K562 (cell line): Measurements from ENCODE around the gene SERPINH1. TPM values are rescaled to one million over a fixed set of nuclear protein-coding genes. Genes with fewer than 3 reads are reported as not detected.

ENCODE experiments used
- CHD7 ChIP-seq: fragments of 200-600 bp; sonication (generic); IDR thresholded peaks from one replicate; pipeline ENCODE4 v1.6.1; 2012; ENCODE audit warnings: mild to moderate bottlenecking, low read depth, low read length, inconsistent platforms
- DIDO1 ChIP-seq: fragments of 450-650 bp; IDR thresholded peaks from 2 replicates; pipeline ENCODE4 v1.6.1; 2016; ENCODE audit warnings: low read depth, missing biosample characterization, missing genetic modification characterization
- GATA2 ChIP-seq: sonication (generic); formaldehyde crosslinking; IDR thresholded peaks from 2 replicates; pipeline ENCODE4 v1.4.0; 2020; ENCODE audit warnings: mild to moderate bottlenecking, missing genetic modification reagents
- MAZ ChIP-seq, 2 experiments: fragments of 450-650 bp in 1 of 2; sonication (generic) in 1 of 2; formaldehyde crosslinking; IDR thresholded peaks in 1 of 2; conservative IDR thresholded peaks in 1 of 2; 2 replicates each; pipeline versions ENCODE4 v1.4.0 to v1.5.0; 2020; ENCODE audit warnings: mild to moderate bottlenecking in 1 of 2, missing genetic modification reagents in 1 of 2
- TCF3 ChIP-seq: sonication (generic); formaldehyde crosslinking; IDR thresholded peaks from 2 replicates; pipeline ENCODE4 v1.4.0; 2020; ENCODE audit warnings: mild to moderate bottlenecking, missing genetic modification reagents
- YBX1 ChIP-seq: fragments of 450-650 bp; IDR thresholded peaks from 2 replicates; pipeline ENCODE4 v1.7.1; 2016; ENCODE audit warnings: mild to moderate bottlenecking
- polyA plus RNA-seq, 8 experiments: library from polyadenylated mRNA; depleted of rRNA in 4 of 8; stranded (reverse) in 5 of 8; unstranded in 3 of 8; fragments of >200 nt; fragmentation: Nextera tagmentation in 2 of 8; fragmentation: Illumina TruSeq in 1 of 8; extraction: Ambion mirVana in 2 of 8; extraction: Trizol in 1 of 8; gene quantifications; 2 replicates each; pipeline versions ENCODE4 v1.2.1 to v1.2.3, GENCODE V29; 2011 to 2014; ENCODE audit warnings: inconsistent platforms in 1 of 8, missing spikeins in 1 of 8
- total RNA-seq, 7 experiments: library from RNA; depleted of rRNA in 6 of 7; stranded (reverse); fragments of >200 nt in 6 of 7; fragmentation: Illumina TruSeq in 2 of 7; extraction: Trizol in 2 of 7; gene quantifications; 2 replicates each; pipeline versions ENCODE4 v1.2.1 to v1.2.3, GENCODE V29; 2011 to 2021; ENCODE audit warnings: low replicate concordance in 1 of 7
- TF ChIP-seq, protein P1 (sequence below), 2 experiments: fragments of 450-650 bp in 1 of 2; sonication (generic) in 1 of 2; formaldehyde crosslinking in 1 of 2; IDR thresholded peaks; 2 replicates each; pipeline versions ENCODE4 v1.7.1 to v1.9.0; 2016 to 2022; ENCODE audit warnings: inconsistent platforms in 1 of 2, mild to moderate bottlenecking in 1 of 2, missing genetic modification reagents in 1 of 2

Gene SERPINH1
- total and polyA plus RNA-seq, 9 of the 15 experiments (the other 6 are each of a cell fraction or from before 2014, with no cell fraction given): 2.8 to 106 (median 67.9) TPM

DNA sequence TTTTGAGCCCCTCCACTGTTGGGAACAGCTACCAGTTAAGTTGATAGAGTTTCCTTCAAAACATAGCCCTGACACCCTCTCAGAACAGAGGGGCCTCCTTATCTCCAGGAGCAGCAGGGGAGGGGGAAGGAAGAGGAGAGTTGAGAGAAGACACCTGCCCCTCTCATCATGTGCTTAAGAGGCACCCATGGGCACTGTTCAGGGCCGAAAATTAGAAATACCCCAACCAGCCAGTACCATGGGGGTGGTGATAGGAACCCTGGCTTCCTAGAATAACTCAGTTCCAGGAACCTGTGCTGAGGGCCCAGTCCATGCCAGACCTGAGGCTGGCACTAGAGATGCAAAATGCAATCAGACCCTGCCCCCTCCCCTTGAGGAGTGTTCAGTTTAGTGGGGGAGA, 27.0 kb upstream of the SERPINH1 start (continued):
- no peak for TF ChIP-seq CHD7
- peak; percentile 37; the same call in 1 of the 2 replicates for TF ChIP-seq GATA2 (CRISPR knock-in tag)
- TF ChIP-seq TCF3 (CRISPR knock-in tag): peak; percentile 36; the same call in 1 of the 2 replicates
- TF ChIP-seq, protein P1, sequence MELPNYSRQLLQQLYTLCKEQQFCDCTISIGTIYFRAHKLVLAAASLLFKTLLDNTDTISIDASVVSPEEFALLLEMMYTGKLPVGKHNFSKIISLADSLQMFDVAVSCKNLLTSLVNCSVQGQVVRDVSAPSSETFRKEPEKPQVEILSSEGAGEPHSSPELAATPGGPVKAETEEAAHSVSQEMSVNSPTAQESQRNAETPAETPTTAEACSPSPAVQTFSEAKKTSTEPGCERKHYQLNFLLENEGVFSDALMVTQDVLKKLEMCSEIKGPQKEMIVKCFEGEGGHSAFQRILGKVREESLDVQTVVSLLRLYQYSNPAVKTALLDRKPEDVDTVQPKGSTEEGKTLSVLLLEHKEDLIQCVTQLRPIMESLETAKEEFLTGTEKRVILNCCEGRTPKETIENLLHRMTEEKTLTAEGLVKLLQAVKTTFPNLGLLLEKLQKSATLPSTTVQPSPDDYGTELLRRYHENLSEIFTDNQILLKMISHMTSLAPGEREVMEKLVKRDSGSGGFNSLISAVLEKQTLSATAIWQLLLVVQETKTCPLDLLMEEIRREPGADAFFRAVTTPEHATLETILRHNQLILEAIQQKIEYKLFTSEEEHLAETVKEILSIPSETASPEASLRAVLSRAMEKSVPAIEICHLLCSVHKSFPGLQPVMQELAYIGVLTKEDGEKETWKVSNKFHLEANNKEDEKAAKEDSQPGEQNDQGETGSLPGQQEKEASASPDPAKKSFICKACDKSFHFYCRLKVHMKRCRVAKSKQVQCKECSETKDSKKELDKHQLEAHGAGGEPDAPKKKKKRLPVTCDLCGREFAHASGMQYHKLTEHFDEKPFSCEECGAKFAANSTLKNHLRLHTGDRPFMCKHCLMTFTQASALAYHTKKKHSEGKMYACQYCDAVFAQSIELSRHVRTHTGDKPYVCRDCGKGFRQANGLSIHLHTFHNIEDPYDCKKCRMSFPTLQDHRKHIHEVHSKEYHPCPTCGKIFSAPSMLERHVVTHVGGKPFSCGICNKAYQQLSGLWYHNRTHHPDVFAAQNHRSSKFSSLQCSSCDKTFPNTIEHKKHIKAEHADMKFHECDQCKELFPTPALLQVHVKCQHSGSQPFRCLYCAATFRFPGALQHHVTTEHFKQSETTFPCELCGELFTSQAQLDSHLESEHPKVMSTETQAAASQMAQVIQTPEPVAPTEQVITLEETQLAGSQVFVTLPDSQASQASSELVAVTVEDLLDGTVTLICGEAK (IDR thresholded peaks at IDR 0.05): no peak
- TF ChIP-seq, protein P1 (CRISPR knock-in tag; IDR thresholded peaks at IDR 0.05): no peak
- TF ChIP-seq DIDO1 (tag): no peak
- no peak for TF ChIP-seq YBX1
- peak in 1 of 2 experiments; percentile 35; a peak in 1 of 4 replicates for TF ChIP-seq MAZ (CRISPR knock-in tag; conservative IDR thresholded peaks at IDR 0.05 in 1 of 2, IDR thresholded peaks at IDR 0.05 in 1 of 2)
